ENCODE data around the gene CSTA.

- TF ChIP-seq TBP (IDR thresholded peaks at IDR 0.05; ENCODE audit: low read depth, low read length) (no peak), EZH2 (IDR thresholded peaks at IDR 0.05; ENCODE audit: low read depth, low read length, severe bottlenecking) (no peak), POLR2A (IDR thresholded peaks at IDR 0.05; ENCODE audit: control extremely low read depth in 1 of 2, low read depth in 2 of 2, low read length in 2 of 2) (no peak), TAF1 (IDR thresholded peaks at IDR 0.05; ENCODE audit: low read depth, low read length) (no peak), EGR1 (IDR thresholded peaks at IDR 0.05; ENCODE audit: borderline replicate concordance, low read depth, low read length) (no peak)
Observed at GRCh38 chr3:122322095-122323075, 2.7 kb upstream of the CSTA start.

Measured in H1 (cell line).